ENCODE results near the gene RPL36.

Gene RPL36

DNA sequence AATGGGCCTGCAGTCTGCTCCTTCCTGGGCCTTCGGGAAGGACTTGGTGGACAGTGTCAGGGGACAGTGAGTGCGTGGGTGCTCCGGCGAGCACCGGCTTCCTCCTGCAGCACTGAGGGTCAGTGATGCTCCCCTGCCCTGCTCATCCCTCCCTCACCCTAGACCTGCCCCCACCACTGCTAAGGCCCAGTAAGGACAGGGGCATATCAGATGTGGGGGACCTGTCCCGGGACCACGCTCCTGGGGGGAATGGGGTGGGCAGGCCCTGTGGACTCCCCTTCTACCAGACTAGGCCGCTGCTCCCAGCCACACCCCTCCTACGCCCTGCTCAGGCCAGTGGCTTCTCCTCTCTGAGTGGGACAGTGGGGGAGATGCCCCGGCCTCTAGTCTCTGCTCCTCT lies 13.0 kb upstream of the RPL36 start:
- H3K4me3 ChIP-seq (ENCODE audit: low read depth, low read length) = no peak overlapping the region
- in situ Hi-C loops (cut with HindIII; ENCODE audit: low sequenced_read_pairs) = no loop called here
- no peak for DNase-seq (ENCODE audit: low read depth, low spot score)
- TF ChIP-seq, protein P1, sequence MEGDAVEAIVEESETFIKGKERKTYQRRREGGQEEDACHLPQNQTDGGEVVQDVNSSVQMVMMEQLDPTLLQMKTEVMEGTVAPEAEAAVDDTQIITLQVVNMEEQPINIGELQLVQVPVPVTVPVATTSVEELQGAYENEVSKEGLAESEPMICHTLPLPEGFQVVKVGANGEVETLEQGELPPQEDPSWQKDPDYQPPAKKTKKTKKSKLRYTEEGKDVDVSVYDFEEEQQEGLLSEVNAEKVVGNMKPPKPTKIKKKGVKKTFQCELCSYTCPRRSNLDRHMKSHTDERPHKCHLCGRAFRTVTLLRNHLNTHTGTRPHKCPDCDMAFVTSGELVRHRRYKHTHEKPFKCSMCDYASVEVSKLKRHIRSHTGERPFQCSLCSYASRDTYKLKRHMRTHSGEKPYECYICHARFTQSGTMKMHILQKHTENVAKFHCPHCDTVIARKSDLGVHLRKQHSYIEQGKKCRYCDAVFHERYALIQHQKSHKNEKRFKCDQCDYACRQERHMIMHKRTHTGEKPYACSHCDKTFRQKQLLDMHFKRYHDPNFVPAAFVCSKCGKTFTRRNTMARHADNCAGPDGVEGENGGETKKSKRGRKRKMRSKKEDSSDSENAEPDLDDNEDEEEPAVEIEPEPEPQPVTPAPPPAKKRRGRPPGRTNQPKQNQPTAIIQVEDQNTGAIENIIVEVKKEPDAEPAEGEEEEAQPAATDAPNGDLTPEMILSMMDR (IDR thresholded peaks at IDR 0.05; ENCODE audit: low read depth, low read length) = no peak

DNA sequence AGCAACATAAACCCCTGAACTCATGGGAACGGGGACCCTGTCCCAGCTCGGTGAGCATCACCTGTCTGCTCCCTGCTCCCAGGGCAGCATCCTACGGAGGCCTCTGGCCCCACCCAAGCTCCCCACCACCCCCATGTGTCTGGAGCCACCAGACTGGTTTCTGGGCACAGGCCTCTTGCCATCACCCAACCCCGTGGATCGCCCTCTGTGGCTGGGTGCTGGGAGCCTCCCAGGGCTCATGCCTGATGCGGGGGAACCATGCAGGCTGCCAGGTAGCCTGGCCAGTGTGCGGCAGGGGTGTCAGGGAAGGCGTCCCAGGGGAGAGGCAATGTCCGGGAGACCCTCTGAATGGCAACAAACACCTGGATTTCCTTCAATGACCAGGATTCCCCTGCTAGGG lies 12.5 kb upstream of the RPL36 start:
- DNase-seq (ENCODE audit: low read depth, low spot score) = no peak
- in situ Hi-C loops (cut with HindIII; ENCODE audit: low sequenced_read_pairs) = no loop called here
- no peak overlapping the region for H3K4me3 ChIP-seq (ENCODE audit: low read depth, low read length)
- TF ChIP-seq, protein P1 (IDR thresholded peaks at IDR 0.05; ENCODE audit: low read depth, low read length) = no peak

DNA sequence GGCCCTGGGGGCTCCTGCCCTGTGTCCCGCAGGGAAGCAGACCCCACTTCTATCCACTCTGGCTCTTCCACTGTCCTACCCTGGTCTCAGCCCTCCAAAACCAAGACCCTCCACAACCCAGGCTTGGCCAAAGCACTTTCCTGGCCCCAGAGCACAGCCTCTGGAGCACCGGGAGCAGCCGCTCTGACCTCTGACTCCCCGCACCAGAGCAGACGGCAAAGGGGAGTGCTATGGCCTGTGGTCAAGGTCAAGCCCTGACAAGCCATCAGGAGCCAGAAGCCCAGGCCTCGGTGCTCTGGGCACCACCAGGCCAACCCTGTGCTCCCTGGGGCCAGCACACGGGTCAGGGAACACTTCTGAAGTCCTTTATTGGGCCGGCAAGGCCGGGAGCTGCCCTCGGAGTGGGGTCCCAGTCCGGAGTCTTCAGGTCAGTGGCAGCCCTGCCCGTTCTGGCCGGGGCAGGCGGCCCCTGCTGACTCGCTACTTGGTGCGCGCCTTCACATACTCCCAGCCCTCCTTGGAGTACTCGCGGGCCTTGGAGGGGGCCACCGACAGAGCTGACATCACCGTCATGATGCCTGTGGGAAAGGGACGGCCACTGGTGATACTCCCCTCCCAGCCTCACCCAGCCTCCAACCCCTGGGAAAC lies 11.9 kb upstream of the RPL36 start:
- no peak overlapping the region for H3K4me3 ChIP-seq (ENCODE audit: low read depth, low read length)
- TF ChIP-seq, protein P1 (IDR thresholded peaks at IDR 0.05; ENCODE audit: low read depth, low read length) = no peak
- DNase-seq (ENCODE audit: low read depth, low spot score) = no peak
- in situ Hi-C loops (cut with HindIII; ENCODE audit: low sequenced_read_pairs) = no loop called here

DNA sequence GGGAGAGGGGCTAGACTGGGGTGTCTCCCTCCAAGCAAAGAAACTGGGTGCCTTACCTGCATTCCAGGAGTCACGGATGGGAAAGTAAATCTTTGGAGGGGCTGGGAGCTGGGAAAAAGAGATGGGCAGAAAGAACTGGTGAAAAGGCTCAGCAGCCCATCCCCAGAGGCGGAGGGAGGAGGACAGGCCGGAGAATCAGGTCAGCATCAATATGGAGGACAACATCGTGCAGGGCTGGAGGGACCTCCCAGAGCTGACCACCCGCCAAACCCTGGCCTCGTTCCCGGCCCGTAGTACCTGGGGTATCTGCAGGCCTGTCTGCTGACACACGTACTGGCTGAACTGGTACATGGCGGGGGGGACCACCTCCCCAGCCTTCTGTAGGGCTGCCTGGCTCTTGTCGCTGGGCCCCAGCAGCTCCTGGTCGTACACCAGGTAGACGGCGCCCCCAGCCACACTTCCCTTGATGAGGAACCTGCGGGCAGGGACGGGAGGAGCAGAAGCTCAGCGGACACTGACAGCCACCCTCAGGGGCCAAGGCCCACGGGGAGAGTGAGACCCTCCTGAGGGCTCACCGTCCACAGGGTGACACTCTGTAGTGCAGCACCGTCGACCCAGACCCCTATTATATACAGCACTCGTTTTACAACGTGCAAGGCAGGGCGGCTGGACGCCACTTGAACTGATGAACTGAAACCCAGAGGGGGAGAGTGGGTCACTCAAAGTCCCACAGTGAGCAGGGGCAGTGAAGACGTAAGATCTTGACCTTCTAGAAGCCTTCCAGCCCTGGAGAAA lies 10.6 kb upstream of the RPL36 start:
- no peak for DNase-seq (ENCODE audit: low read depth, low spot score)
- in situ Hi-C loops (cut with HindIII; ENCODE audit: low sequenced_read_pairs) = no loop called here
- TF ChIP-seq, protein P1 (IDR thresholded peaks at IDR 0.05; ENCODE audit: low read depth, low read length) = no peak

DNA sequence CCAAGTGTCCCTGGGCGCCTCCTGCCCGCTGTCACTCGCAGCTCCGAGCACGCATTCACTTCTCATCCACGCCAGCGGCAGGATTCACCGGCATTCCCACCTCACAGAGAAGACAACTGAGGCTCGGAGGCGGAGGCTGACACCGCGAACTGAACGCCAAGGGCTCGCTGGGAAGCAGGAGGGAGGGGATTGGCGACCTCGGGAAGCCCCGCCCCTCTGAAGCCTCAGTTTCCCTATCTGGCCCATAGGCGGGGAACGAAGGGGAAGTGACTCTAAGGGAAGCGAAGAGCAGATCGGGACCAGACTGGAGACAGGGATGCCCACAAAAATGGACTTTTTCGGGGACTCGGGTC lies 10.0 kb upstream of the RPL36 start:
- peak overlapping the region; percentile 77 for H3K4me3 ChIP-seq (ENCODE audit: low read depth, low read length)
- no peak for DNase-seq (ENCODE audit: low read depth, low spot score)
- in situ Hi-C loops (cut with HindIII; ENCODE audit: low sequenced_read_pairs) = no loop called here
- TF ChIP-seq, protein P1 (IDR thresholded peaks at IDR 0.05; ENCODE audit: low read depth, low read length) = no peak

More for the DNA sequence above, 10.6 kb upstream of the RPL36 start:
- peak overlapping the region; percentile 77 for H3K4me3 ChIP-seq (ENCODE audit: low read depth, low read length)

DNA sequence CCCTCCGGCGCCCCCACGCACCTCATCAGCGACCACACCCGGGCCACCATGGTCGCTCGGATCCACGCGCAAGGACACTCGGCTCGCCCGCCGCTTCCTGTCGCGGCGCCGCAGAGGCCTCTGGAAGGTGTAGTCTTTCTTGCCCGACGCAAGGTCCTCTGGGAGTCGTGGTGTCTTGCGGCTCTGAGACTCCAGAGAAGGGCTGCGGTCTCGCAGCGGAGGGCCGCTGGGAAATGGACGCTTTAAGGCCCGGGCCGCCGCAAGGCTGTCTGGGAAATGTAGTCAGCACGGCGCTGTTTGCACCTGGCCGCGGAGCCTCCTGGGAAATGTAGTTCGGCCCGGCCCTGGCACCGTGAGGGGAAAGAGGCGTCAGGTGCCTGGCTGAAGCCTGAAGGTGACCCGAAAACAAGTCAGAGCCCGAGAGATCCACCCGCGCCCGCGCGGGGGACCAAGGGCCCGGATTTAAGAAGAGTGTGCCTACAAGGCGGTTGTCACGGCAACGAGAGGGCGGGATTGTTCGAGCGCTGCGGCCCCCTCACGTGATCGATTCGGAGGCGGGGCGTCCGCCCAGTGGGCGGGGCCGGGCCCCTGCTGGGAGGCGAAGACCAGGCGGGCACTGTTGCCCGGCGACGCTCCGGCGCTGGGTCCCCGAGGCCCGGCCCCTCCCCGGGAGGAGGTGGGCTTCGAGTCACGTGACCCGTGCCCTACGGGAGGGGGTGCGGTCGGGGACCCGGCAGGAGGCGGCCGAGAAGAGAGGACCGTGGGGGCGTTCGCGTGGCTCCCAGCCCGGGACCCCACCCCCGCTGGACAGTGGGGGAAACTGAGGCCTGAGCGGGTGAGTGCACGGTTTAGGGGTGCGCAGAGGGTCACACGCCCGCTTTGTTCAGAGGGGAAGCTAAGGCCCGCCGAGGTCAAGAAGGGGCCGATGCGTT lies 9.4 kb upstream of the RPL36 start, which contains the start of the genes HSD11B1L and MICOS13:
TSS of gene HSD11B1L (plus strand) at position 591 of the 932 bp plus-strand sequence. CDS start 3,806 bp downstream, outside the sequence.
TSS of gene MICOS13 (minus strand) at position 80 of the 932 bp plus-strand sequence. CDS start at position 50, 30 bp downstream.
- peak within 1 kb of the TSS; percentile 77 for H3K4me3 ChIP-seq (ENCODE audit: low read depth, low read length)
- DNase-seq (ENCODE audit: low read depth, low spot score) = peak; percentile 100
- in situ Hi-C loops (cut with HindIII; ENCODE audit: low sequenced_read_pairs) = no loop called here
- TF ChIP-seq, protein P1 (IDR thresholded peaks at IDR 0.05; ENCODE audit: low read depth, low read length) = no peak
